Progenitor cell of endocrine pancreas (in vitro differentiated cells): Measurements from ENCODE around the gene RBM26. TPM values are rescaled to one million over a fixed set of nuclear protein-coding genes. Genes with fewer than 3 reads are reported as not detected.

Experiments used
- DNase-seq: peaks from one replicate; pipeline ENCODE4 v3.0.0; 2021; ENCODE audit warnings: low spot score; ENCODE audit not compliant: unreplicated experiment
- H3K27ac Mint-ChIP-seq: 2 replicates; pipeline ENCODE4 v1.8.0; 2021; ENCODE audit warnings: mild to moderate bottlenecking, moderate library complexity, mixed read lengths
- H3K27me3 Mint-ChIP-seq: 2 replicates; pipeline ENCODE4 v1.8.0; 2021; ENCODE audit warnings: mixed read lengths
- H3K36me3 Mint-ChIP-seq: 2 replicates; pipeline ENCODE4 v1.8.0; 2022; ENCODE audit warnings: mixed read lengths; ENCODE audit not compliant: insufficient read depth
- H3K4me1 Mint-ChIP-seq: 2 replicates; pipeline ENCODE4 v1.8.0; 2021; ENCODE audit warnings: low read depth, mixed read lengths
- H3K4me3 Mint-ChIP-seq: 2 replicates; pipeline ENCODE4 v1.8.0; 2021; ENCODE audit warnings: low read depth, mild to moderate bottlenecking, moderate library complexity, mixed read lengths
- H3K9me3 Mint-ChIP-seq: 2 replicates; pipeline ENCODE4 v1.8.0; 2021; ENCODE audit warnings: low read depth, mixed read lengths
- CTCF ChIP-seq: fragments of 200-600 bp; sonication (generic); IDR thresholded peaks from one replicate; pipeline ENCODE4 v1.5.0; 2021; ENCODE audit warnings: antibody characterized with exemption, mild to moderate bottlenecking; ENCODE audit not compliant: unreplicated experiment
- total RNA-seq: library from RNA; stranded (reverse); gene quantifications from 2 replicates; pipeline ENCODE4 v1.2.1, GENCODE V29; 2021

Gene RBM26
- total RNA-seq, 1 donor from 2014 or later: 81.2 TPM

GRCh38 chr13:79404985-79405384, 1.1 kb downstream of the RBM26 start:
- H3K4me3 Mint-ChIP-seq: no peak overlapping the region
- no peak for DNase-seq
- H3K4me1 Mint-ChIP-seq: peaks cover 44% of the 10 kb centered on the region
- H3K9me3 Mint-ChIP-seq: no peaks in the 10 kb centered on the region
- no peaks in the 10 kb centered on the region for H3K27me3 Mint-ChIP-seq
- TF ChIP-seq CTCF: no peak
- no peak overlapping the region for H3K27ac Mint-ChIP-seq
- peaks cover 2% of the 10 kb centered on the region for H3K36me3 Mint-ChIP-seq

GRCh38 chr13:79404361-79404760, 1.7 kb downstream of the RBM26 start:
- Mint-ChIP-seq H3K36me3 (peaks cover 2% of the 10 kb centered on the region), H3K4me1 (peaks cover 45% of the 10 kb centered on the region)

GRCh38 chr13:79403113-79403512, 2.9 kb downstream of the RBM26 start:
- no peak for DNase-seq
- TF ChIP-seq CTCF: no peak
- Mint-ChIP-seq H3K4me1 (peaks cover 39% of the 10 kb centered on the region), H3K36me3 (peaks cover 11% of the 10 kb centered on the region), H3K27ac (peak overlapping the region; percentile 43), H3K4me3 (no peak overlapping the region), H3K27me3 (no peaks in the 10 kb centered on the region), H3K9me3 (no peaks in the 10 kb centered on the region)

More at GRCh38 chr13:79404361-79404760, 1.7 kb downstream of the RBM26 start:
- Mint-ChIP-seq H3K27me3 (no peaks in the 10 kb centered on the region), H3K9me3 (no peaks in the 10 kb centered on the region), H3K4me3 (no peak overlapping the region), H3K27ac (no peak overlapping the region)
- no peak for DNase-seq
- TF ChIP-seq CTCF: no peak

- TF ChIP-seq CTCF: no peak
- H3K36me3 Mint-ChIP-seq: peaks cover 13% of the 10 kb centered on the region
- peak overlapping the region; percentile 19 for H3K4me3 Mint-ChIP-seq
- no peaks in the 10 kb centered on the region for H3K27me3 Mint-ChIP-seq
- peak overlapping the region; percentile 29 for H3K27ac Mint-ChIP-seq
- H3K9me3 Mint-ChIP-seq: no peaks in the 10 kb centered on the region
- DNase-seq: no peak
- H3K4me1 Mint-ChIP-seq: peaks cover 35% of the 10 kb centered on the region
Measured at GRCh38 chr13:79402679-79403078, 3.4 kb downstream of the RBM26 start.

GRCh38 chr13:79402074-79402635, 3.9 kb downstream of the RBM26 start:
- no peak for DNase-seq
- no peaks in the 10 kb centered on the region for H3K27me3 Mint-ChIP-seq
- no peaks in the 10 kb centered on the region for H3K9me3 Mint-ChIP-seq
- H3K4me1 Mint-ChIP-seq: peaks cover 32% of the 10 kb centered on the region
- TF ChIP-seq CTCF: no peak
- peaks cover 15% of the 10 kb centered on the region for H3K36me3 Mint-ChIP-seq
- H3K4me3 Mint-ChIP-seq: peak overlapping the region; percentile 19
- H3K27ac Mint-ChIP-seq: peak overlapping the region; percentile 29
